GM18858 (cell line): ENCODE data around the gene BCAP31.
"Not testable (repeated sequence)": the region's sequence is repeated elsewhere in the genome, so short reads cannot be mapped to it uniquely, and the experiment has no call there.

Source experiments
- ATAC-seq: cut with Tn5 transposase; IDR thresholded peaks from one replicate; pipeline ENCODE4 v1.9.1; 2021; ENCODE audit not compliant: unreplicated experiment

BCAP31 gene

GRCh38 chrX:153685156-153685536 is 39.0 kb downstream of the BCAP31 start:
- no peak for ATAC-seq

GRCh38 chrX:153684467-153685155 is 39.6 kb downstream of the BCAP31 start:
- no peak for ATAC-seq

- not testable (repeated sequence) for ATAC-seq
These were observed 40.7 kb downstream of the BCAP31 start for GRCh38 chrX:153683486-153683885.

GRCh38 chrX:153681175-153681574 is 43.0 kb downstream of the BCAP31 start:
- no peak for ATAC-seq

GRCh38 chrX:153674219-153674851 is 49.9 kb downstream of the BCAP31 start:
- ATAC-seq, result no peak

- ATAC-seq, result no peak
These were observed 50.6 kb downstream of the BCAP31 start, which contains the start of gene PNCK for GRCh38 chrX:153673428-153674218. Gene PNCK (minus strand): TSS chrX:153673813. CDS start chrX:153673076, 737 bp downstream.

GRCh38 chrX:153672531-153673427 is 51.4 kb downstream of the BCAP31 start:
- ATAC-seq, result no peak

GRCh38 chrX:153671589-153672530 is 52.3 kb downstream of the BCAP31 start:
- no peak for ATAC-seq

- ATAC-seq, result no peak
These were observed 53.2 kb downstream of the BCAP31 start for GRCh38 chrX:153670748-153671588.

GRCh38 chrX:153669901-153670731 is 54.1 kb downstream of the BCAP31 start:
- no peak for ATAC-seq

- ATAC-seq, result no peak
These were observed 54.9 kb downstream of the BCAP31 start for GRCh38 chrX:153669174-153669890.

- no peak for ATAC-seq
These were observed 55.6 kb downstream of the BCAP31 start for GRCh38 chrX:153668423-153669173.

- ATAC-seq, result no peak
These were observed 56.2 kb downstream of the BCAP31 start for GRCh38 chrX:153667956-153668396.

GRCh38 chrX:153667281-153667955 is 56.8 kb downstream of the BCAP31 start:
- no peak for ATAC-seq

- no peak for ATAC-seq
These were observed 58.4 kb downstream of the BCAP31 start for GRCh38 chrX:153665726-153666306.

GRCh38 chrX:153662266-153662665 is 61.9 kb downstream of the BCAP31 start:
- no peak for ATAC-seq
